ENCODE measurements around the gene TRPV2. TPM values are rescaled to one million over a fixed set of nuclear protein-coding genes. Genes with fewer than 3 reads are reported as not detected.

The TRPV2 gene
- total RNA-seq, 1 donor from 2014 or later = 0.98 TPM

- Mint-ChIP-seq H3K36me3 (ENCODE audit: low read depth) (no peaks in the 10 kb centered on the region), H3K27ac (ENCODE audit: unreplicated experiment) (no peak overlapping the region), H3K4me3 (no peak overlapping the region), H3K9me3 (no peaks in the 10 kb centered on the region), H3K4me1 (no peaks in the 10 kb centered on the region), H3K27me3 (ENCODE audit: low read depth) (no peaks in the 10 kb centered on the region)
- DNase-seq (ENCODE audit: low read depth, low spot score) = no peak
- TF ChIP-seq CTCF (conservative IDR thresholded peaks at IDR 0.05) = no peak
Observed at GRCh38 chr17:16432017-16432416, 16.6 kb downstream of the TRPV2 start.

GRCh38 chr17:16433514-16433913 lies 18.1 kb downstream of the TRPV2 start:
- TF ChIP-seq CTCF (conservative IDR thresholded peaks at IDR 0.05) = no peak
- no peak for DNase-seq (ENCODE audit: low read depth, low spot score)
- Mint-ChIP-seq H3K9me3 (no peaks in the 10 kb centered on the region), H3K4me3 (no peak overlapping the region), H3K36me3 (ENCODE audit: low read depth) (no peaks in the 10 kb centered on the region), H3K4me1 (peaks cover 6% of the 10 kb centered on the region), H3K27me3 (ENCODE audit: low read depth) (peaks cover 1% of the 10 kb centered on the region), H3K27ac (ENCODE audit: unreplicated experiment) (no peak overlapping the region)

GRCh38 chr17:16434662-16435061 lies 19.3 kb downstream of the TRPV2 start:
- Mint-ChIP-seq H3K36me3 (ENCODE audit: low read depth) (peaks cover 7% of the 10 kb centered on the region), H3K4me1 (peaks cover 15% of the 10 kb centered on the region), H3K4me3 (no peak overlapping the region), H3K9me3 (no peaks in the 10 kb centered on the region), H3K27me3 (ENCODE audit: low read depth) (peaks cover 6% of the 10 kb centered on the region), H3K27ac (ENCODE audit: unreplicated experiment) (no peak overlapping the region)
- no peak for DNase-seq (ENCODE audit: low read depth, low spot score)
- no peak for TF ChIP-seq CTCF (conservative IDR thresholded peaks at IDR 0.05)

GRCh38 chr17:16435925-16436886 lies 20.8 kb downstream of the TRPV2 start:
- Mint-ChIP-seq H3K9me3 (no peaks in the 10 kb centered on the region), H3K36me3 (ENCODE audit: low read depth) (peaks cover 18% of the 10 kb centered on the region), H3K4me1 (peaks cover 28% of the 10 kb centered on the region), H3K27me3 (ENCODE audit: low read depth) (peaks cover 6% of the 10 kb centered on the region), H3K27ac (ENCODE audit: unreplicated experiment) (peak overlapping the region; percentile 71), H3K4me3 (no peak overlapping the region)
- DNase-seq (ENCODE audit: low read depth, low spot score) = no peak
- no peak for TF ChIP-seq CTCF (conservative IDR thresholded peaks at IDR 0.05)

- peak overlapping the region; percentile 56 for H3K4me3 Mint-ChIP-seq
- no peak for TF ChIP-seq CTCF (conservative IDR thresholded peaks at IDR 0.05)
- H3K4me1 Mint-ChIP-seq = peaks cover 36% of the 10 kb centered on the region
- H3K27ac Mint-ChIP-seq (ENCODE audit: unreplicated experiment) = peak overlapping the region; percentile 75
- no peak for DNase-seq (ENCODE audit: low read depth, low spot score)
- peaks cover 6% of the 10 kb centered on the region for H3K27me3 Mint-ChIP-seq (ENCODE audit: low read depth)
- no peaks in the 10 kb centered on the region for H3K9me3 Mint-ChIP-seq
- H3K36me3 Mint-ChIP-seq (ENCODE audit: low read depth) = peaks cover 23% of the 10 kb centered on the region
Observed at GRCh38 chr17:16437083-16437482, 21.7 kb downstream of the TRPV2 start.

All from neural crest cell (in vitro differentiated cells).